Activated T-helper 1 cell treated with Interleukin-2 at 50 U/mL for 16 hours (primary cell): Measurements from ENCODE around the gene ATP6V0E1.
"Not testable (repeated sequence)": the region's sequence is repeated elsewhere in the genome, so short reads cannot be mapped to it uniquely, and the experiment has no call there.

Experiments
- DNase-seq: peaks from one replicate; pipeline ENCODE4 v3.0.0-alpha.2; 2020; ENCODE audit warnings: low read depth

The ATP6V0E1 gene

GRCh38 chr5:173004013-173004412, 20.4 kb downstream of the ATP6V0E1 start:
- DNase-seq: no peak

- no peak for DNase-seq
These were observed 20.9 kb downstream of the ATP6V0E1 start for GRCh38 chr5:173004447-173004846.

GRCh38 chr5:173010021-173010420, 26.4 kb downstream of the ATP6V0E1 start:
- no peak for DNase-seq

GRCh38 chr5:173010547-173011464, 27.2 kb downstream of the ATP6V0E1 start:
- no peak for DNase-seq

GRCh38 chr5:173011566-173011965, 28.0 kb downstream of the ATP6V0E1 start:
- no peak for DNase-seq

- no peak for DNase-seq
These were observed 29.3 kb downstream of the ATP6V0E1 start for GRCh38 chr5:173012882-173013281.

- no peak for DNase-seq
These were observed 31.1 kb downstream of the ATP6V0E1 start for GRCh38 chr5:173014671-173015070.

GRCh38 chr5:173015192-173015591, 31.6 kb downstream of the ATP6V0E1 start:
- DNase-seq: no peak

- no peak for DNase-seq
These were observed 32.3 kb downstream of the ATP6V0E1 start for GRCh38 chr5:173015598-173016455.

- DNase-seq: no peak
These were observed 33.1 kb downstream of the ATP6V0E1 start for GRCh38 chr5:173016598-173017046.

- DNase-seq: not testable (repeated sequence)
These were observed 33.5 kb downstream of the ATP6V0E1 start for GRCh38 chr5:173017087-173017486.

GRCh38 chr5:173018358-173018757, 34.8 kb downstream of the ATP6V0E1 start:
- DNase-seq: no peak

- DNase-seq: no peak
These were observed 36.6 kb downstream of the ATP6V0E1 start for GRCh38 chr5:173020154-173020581.

- DNase-seq: no peak
These were observed 37.1 kb downstream of the ATP6V0E1 start for GRCh38 chr5:173020643-173021042.

GRCh38 chr5:173025651-173026050, 42.1 kb downstream of the ATP6V0E1 start:
- DNase-seq: no peak

- DNase-seq: no peak
These were observed 44.3 kb downstream of the ATP6V0E1 start for GRCh38 chr5:173027905-173028304.

GRCh38 chr5:173028811-173029327, 45.3 kb downstream of the ATP6V0E1 start:
- no peak for DNase-seq

- no peak for DNase-seq
These were observed 45.9 kb downstream of the ATP6V0E1 start for GRCh38 chr5:173029499-173029921.

- not testable (repeated sequence) for DNase-seq
These were observed 48.5 kb downstream of the ATP6V0E1 start for GRCh38 chr5:173032096-173032495.

- DNase-seq: no peak
These were observed 49.2 kb downstream of the ATP6V0E1 start for GRCh38 chr5:173032730-173033129.

GRCh38 chr5:173033923-173034322, 50.4 kb downstream of the ATP6V0E1 start:
- no peak for DNase-seq
